HEK293 (cell line): ENCODE results near the gene ANKS6.

Source experiments
- GLI4 ChIP-seq: fragments of 450-650 bp; formaldehyde crosslinking; IDR thresholded peaks from 2 replicates; pipeline ENCODE4 v1.5.1; 2016; ENCODE audit warnings: missing biosample characterization, missing genetic modification characterization
- MYNN ChIP-seq: fragments of 450-650 bp; formaldehyde crosslinking; IDR thresholded peaks from 2 replicates; pipeline ENCODE4 v1.5.1; 2016; ENCODE audit warnings: missing biosample characterization, missing genetic modification characterization, borderline replicate concordance
- SALL2 ChIP-seq: fragments of 450-650 bp; formaldehyde crosslinking; IDR thresholded peaks from 2 replicates; pipeline ENCODE4 v1.5.0; 2017; ENCODE audit warnings: missing biosample characterization, mild to moderate bottlenecking, missing genetic modification characterization, borderline replicate concordance
- YY2 ChIP-seq: fragments of 450-650 bp; formaldehyde crosslinking; IDR thresholded peaks from 2 replicates; pipeline ENCODE4 v1.5.1; 2016; ENCODE audit warnings: missing biosample characterization, missing genetic modification characterization
- ZBTB20 ChIP-seq: fragments of 450-650 bp; formaldehyde crosslinking; IDR thresholded peaks from 2 replicates; pipeline ENCODE4 v1.5.1; 2016; ENCODE audit warnings: missing biosample characterization, missing genetic modification characterization
- ZNF10 ChIP-seq: fragments of 450-650 bp; formaldehyde crosslinking; IDR thresholded peaks from 2 replicates; pipeline ENCODE4 v1.5.1; 2017; ENCODE audit warnings: missing biosample characterization, missing genetic modification characterization
- ZNF214 ChIP-seq: fragments of 450-650 bp; formaldehyde crosslinking; IDR thresholded peaks from 2 replicates; pipeline ENCODE4 v1.5.1; 2017; ENCODE audit warnings: missing biosample characterization, mild to moderate bottlenecking, missing genetic modification characterization, borderline replicate concordance
- ZNF549 ChIP-seq: fragments of 450-650 bp; IDR thresholded peaks from 2 replicates; pipeline ENCODE4 v1.5.1; 2018; ENCODE audit warnings: missing biosample characterization, missing genetic modification characterization, mild to moderate bottlenecking, inconsistent platforms, moderate library complexity
- ZNF623 ChIP-seq: fragments of 450-650 bp; formaldehyde crosslinking; IDR thresholded peaks from 2 replicates; pipeline ENCODE4 v1.5.1; 2016; ENCODE audit warnings: missing biosample characterization, missing genetic modification characterization
- ZNF654 ChIP-seq: fragments of 450-650 bp; formaldehyde crosslinking; IDR thresholded peaks from 2 replicates; pipeline ENCODE4 v1.5.1; 2016; ENCODE audit warnings: low read depth, missing biosample characterization, missing genetic modification characterization
- TF ChIP-seq, protein P1 (sequence below): sonication (generic); formaldehyde crosslinking; IDR thresholded peaks from 2 replicates; pipeline ENCODE4 v1.8.1; 2022; ENCODE audit warnings: mild to moderate bottlenecking, moderate library complexity, missing genetic modification reagents
- TF ChIP-seq, protein P2 (sequence below): fragments of 450-650 bp; formaldehyde crosslinking; IDR thresholded peaks from 2 replicates; pipeline ENCODE4 v1.5.1; 2016; ENCODE audit warnings: missing biosample characterization, missing genetic modification characterization
- TF ChIP-seq, protein P3 (sequence below): fragments of 450-650 bp; formaldehyde crosslinking; IDR thresholded peaks from 2 replicates; pipeline ENCODE4 v1.5.1; 2016; ENCODE audit warnings: missing biosample characterization, missing genetic modification characterization

DNA sequence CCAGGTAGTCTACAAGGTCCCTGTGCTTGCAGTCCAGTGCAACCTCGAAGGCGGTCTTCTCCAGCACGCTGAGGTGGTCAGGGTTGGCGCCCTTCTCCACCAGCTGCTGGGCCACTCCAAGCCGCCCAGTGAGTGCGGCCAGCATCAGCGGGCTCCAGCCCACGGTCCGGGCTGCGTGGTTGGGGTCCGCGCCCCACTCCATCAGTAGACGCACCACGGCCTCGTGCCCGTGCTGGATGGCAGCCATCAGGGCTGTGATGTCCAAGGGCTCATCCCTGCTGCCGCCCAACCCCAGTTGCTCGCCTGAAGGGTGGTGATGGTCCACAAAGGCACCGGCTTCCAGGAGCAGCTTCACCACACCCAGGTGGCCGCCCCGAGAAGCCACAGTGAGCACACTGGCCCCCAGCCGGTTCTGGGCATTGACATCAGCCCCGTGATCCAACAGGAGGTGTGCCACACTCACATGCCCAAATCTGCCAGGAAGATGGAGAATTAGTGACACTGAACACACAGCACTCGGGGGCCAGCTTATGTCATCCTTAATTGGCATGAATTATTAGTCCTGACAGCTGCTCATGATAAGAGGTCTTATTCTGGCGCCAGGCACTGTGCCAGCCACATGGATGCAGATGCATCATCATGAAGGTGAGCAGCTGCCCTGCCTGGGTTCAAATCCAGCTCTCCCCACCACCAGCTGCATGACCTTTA lies 6.1 kb downstream of the ANKS6 start:
- TF ChIP-seq, protein P1, sequence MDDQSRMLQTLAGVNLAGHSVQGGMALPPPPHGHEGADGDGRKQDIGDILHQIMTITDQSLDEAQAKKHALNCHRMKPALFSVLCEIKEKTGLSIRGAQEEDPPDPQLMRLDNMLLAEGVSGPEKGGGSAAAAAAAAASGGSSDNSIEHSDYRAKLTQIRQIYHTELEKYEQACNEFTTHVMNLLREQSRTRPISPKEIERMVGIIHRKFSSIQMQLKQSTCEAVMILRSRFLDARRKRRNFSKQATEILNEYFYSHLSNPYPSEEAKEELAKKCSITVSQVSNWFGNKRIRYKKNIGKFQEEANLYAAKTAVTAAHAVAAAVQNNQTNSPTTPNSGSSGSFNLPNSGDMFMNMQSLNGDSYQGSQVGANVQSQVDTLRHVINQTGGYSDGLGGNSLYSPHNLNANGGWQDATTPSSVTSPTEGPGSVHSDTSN (CRISPR knock-in tag): no peak
- TF ChIP-seq ZNF623: no peak
- no peak for TF ChIP-seq ZNF654 (tag by site-specific recombination)
- TF ChIP-seq, protein P2, sequence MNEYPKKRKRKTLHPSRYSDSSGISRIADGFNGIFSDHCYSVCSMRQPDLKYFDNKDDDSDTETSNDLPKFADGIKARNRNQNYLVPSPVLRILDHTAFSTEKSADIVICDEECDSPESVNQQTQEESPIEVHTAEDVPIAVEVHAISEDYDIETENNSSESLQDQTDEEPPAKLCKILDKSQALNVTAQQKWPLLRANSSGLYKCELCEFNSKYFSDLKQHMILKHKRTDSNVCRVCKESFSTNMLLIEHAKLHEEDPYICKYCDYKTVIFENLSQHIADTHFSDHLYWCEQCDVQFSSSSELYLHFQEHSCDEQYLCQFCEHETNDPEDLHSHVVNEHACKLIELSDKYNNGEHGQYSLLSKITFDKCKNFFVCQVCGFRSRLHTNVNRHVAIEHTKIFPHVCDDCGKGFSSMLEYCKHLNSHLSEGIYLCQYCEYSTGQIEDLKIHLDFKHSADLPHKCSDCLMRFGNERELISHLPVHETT: no peak
- TF ChIP-seq, protein P3, sequence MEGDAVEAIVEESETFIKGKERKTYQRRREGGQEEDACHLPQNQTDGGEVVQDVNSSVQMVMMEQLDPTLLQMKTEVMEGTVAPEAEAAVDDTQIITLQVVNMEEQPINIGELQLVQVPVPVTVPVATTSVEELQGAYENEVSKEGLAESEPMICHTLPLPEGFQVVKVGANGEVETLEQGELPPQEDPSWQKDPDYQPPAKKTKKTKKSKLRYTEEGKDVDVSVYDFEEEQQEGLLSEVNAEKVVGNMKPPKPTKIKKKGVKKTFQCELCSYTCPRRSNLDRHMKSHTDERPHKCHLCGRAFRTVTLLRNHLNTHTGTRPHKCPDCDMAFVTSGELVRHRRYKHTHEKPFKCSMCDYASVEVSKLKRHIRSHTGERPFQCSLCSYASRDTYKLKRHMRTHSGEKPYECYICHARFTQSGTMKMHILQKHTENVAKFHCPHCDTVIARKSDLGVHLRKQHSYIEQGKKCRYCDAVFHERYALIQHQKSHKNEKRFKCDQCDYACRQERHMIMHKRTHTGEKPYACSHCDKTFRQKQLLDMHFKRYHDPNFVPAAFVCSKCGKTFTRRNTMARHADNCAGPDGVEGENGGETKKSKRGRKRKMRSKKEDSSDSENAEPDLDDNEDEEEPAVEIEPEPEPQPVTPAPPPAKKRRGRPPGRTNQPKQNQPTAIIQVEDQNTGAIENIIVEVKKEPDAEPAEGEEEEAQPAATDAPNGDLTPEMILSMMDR: no peak
- no peak for TF ChIP-seq ZNF10 (tag by site-specific recombination)
- no peak for TF ChIP-seq ZNF549 (tag by site-specific recombination)
- no peak for TF ChIP-seq ZNF214 (tag by site-specific recombination)
- TF ChIP-seq MYNN: no peak
- no peak for TF ChIP-seq GLI4 (tag by site-specific recombination)
- TF ChIP-seq YY2: no peak
- no peak for TF ChIP-seq SALL2 (tag by site-specific recombination)
- TF ChIP-seq ZBTB20 (tag by site-specific recombination): no peak
